Posterior vena cava (tissue), 2 donors: ENCODE data around the gene NNAT. TPM values are rescaled to one million over a fixed set of nuclear protein-coding genes. Genes with fewer than 3 reads are reported as not detected.
"Not testable (repeated sequence)": the region's sequence is repeated elsewhere in the genome, so short reads cannot be mapped to it uniquely, and the experiment has no call there.

Source experiments
- DNase-seq: peaks from one replicate; pipeline ENCODE4 v3.0.0-alpha.2; 2020; ENCODE audit warnings: low spot score
- intact Hi-C, 2 donors: fragments of 100-400 bp; cut with DNase I; formaldehyde crosslinking; loops; one replicate each; pipeline versions ENCODE4 v1.14.1 to v1.14.2; 2022 to 2023
- total RNA-seq, 2 donors: library from RNA; stranded (reverse); fragmentation: NEBNext Ultra II Directional; extraction: Animal tissue kit (Norgen Biotek cat#: 25700); gene quantifications; one replicate each; pipeline ENCODE4 v1.2.1, GENCODE V29; 2021
- donor health status: DM: yes; HTN: yes; CAD: no.
- donor health status: DM: yes; HTN: yes; CAD: no.

NNAT gene
- total RNA-seq, 2 donors from 2014 or later: 0.52 to 0.65 TPM

GRCh38 chr20:37554721-37555298 lies 33.8 kb downstream of the NNAT start:
- intact Hi-C loops: loop anchor here in 1 of 2 donors (1.0 kb wide), 1 partner anchor 34 kb away; no protein-coding TSS in a partner anchor
- DNase-seq: not testable (repeated sequence)

DNA sequence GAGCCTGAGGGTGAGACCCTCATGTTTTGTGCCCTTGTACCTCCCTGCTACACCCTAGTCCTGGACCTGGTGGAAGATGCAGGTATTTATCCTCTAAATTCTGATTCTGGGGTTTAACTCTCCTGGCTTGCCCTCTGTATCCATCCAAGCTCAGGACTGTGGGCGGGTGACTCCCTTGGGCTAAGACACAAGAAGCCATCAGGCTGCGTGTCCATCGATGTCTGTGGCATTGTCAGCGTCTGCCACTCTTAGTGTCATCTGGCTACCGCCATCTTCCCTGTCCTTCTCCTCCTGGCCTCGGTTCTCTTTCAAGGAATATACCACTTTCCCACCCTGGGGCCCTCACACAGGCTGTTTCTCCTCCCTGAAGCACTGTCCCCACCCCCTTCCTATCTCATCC lies 35.5 kb downstream of the NNAT start:
- DNase-seq: no peak

GRCh38 chr20:37558306-37558705 lies 37.3 kb downstream of the NNAT start:
- intact Hi-C loops: no loop called here
- DNase-seq: no peak

More for the DNA sequence above, 35.5 kb downstream of the NNAT start:
- intact Hi-C loops: no loop called here

- intact Hi-C loops: no loop called here
- DNase-seq: no peak
Measured at GRCh38 chr20:37558779-37559178, 37.7 kb downstream of the NNAT start.

DNA sequence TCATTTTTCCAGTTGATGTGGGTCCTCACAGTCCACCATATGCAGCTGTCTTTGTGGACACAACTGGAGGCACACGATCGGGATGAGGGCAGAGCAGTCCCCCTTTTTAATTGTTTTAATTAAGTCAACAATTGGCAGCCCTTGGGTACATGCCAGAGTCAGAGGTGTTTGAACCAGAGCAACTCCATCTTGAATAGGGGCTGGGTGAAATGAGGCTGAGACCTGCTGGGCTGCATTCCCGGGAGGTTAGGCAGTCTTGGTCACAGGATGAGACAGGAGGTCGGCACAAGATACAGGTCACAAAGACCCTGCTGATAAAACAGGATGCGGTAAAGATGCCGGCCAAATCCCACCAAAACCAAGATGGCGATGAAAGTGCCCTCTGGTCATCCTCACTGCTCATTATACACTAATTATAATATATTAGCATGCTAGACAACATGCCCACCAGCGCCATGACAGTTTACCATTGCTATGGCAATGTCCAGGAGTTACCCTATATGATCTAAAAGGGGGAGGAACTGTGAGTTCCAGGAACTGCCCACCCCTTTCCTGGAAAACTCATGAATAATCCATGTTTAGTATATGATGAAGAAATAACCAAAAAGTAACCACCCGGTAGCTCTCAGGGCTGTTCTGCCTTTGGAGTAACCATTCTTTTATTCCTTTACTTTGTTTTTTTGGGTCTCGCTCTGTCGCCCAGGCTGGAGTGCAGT lies 38.4 kb downstream of the NNAT start:
- no peak for DNase-seq
- intact Hi-C loops: loop anchor here in 1 of 2 donors (10.0 kb wide), 1 partner anchor 655 kb away; no protein-coding TSS in a partner anchor

GRCh38 chr20:37560629-37561028 lies 39.6 kb downstream of the NNAT start:
- no peak for DNase-seq
- intact Hi-C loops: loop anchor here in 1 of 2 donors (10.0 kb wide), 1 partner anchor 654 kb away; no protein-coding TSS in a partner anchor

GRCh38 chr20:37562695-37563480 lies 41.8 kb downstream of the NNAT start:
- intact Hi-C loops: loop anchor here in 1 of 2 donors (10.0 kb wide), 1 partner anchor 652 kb away; no protein-coding TSS in a partner anchor
- no peak for DNase-seq

- intact Hi-C loops: loop anchor here in 1 of 2 donors (10.0 kb wide), 1 partner anchor 651 kb away; no protein-coding TSS in a partner anchor
Measured at GRCh38 chr20:37564016-37564387, 43.0 kb downstream of the NNAT start.

DNA sequence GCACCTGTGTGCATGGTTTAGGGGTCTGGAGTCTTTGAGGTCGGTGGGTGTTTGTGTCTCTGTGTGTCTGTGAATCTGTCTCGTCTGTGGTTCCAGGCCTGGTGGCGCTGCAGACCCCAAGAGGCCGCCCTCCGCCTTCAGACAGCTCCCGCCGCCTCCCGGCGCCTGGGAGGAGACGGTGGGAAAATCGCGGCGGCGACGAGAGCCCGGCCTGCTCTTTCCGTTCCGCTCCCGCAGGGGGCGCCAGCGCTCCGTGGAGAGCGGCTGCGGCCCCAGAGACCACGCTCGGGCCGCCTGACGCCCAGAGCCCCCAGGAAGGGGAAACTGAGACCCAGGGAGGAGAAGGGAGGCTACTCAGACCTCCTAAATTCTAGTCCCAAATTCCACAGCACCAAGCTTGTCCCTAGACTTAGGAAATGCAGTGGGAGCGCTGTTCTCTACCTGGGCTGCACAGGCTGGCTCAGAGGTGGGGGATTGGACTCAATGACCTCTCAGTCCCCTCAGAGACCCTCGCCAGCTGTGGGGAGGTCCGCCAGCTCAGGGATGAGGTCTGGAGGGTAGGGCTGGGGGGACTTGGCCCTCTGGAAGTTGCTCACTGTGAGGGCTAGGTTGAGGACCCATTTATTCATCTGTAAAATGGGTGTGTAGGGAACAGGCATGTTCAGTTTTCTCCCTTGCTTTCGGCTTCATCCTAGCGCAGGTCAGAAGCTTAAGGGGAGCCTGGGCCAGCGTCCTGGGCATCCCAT lies 43.5 kb downstream of the NNAT start:
- intact Hi-C loops: loop anchor here in 1 of 2 donors (5.0 to 10.0 kb wide), 2 partner anchors 428 to 650 kb away; no protein-coding TSS in a partner anchor
- peak; percentile 88 for DNase-seq

More at GRCh38 chr20:37564016-37564387, 43.0 kb downstream of the NNAT start:
- DNase-seq: no peak

- intact Hi-C loops: loop anchor here in 1 of 2 donors (5.0 to 10.0 kb wide), 2 partner anchors 427 to 650 kb away; no protein-coding TSS in a partner anchor
- no peak for DNase-seq
Measured at GRCh38 chr20:37565134-37565811, 44.2 kb downstream of the NNAT start.

DNA sequence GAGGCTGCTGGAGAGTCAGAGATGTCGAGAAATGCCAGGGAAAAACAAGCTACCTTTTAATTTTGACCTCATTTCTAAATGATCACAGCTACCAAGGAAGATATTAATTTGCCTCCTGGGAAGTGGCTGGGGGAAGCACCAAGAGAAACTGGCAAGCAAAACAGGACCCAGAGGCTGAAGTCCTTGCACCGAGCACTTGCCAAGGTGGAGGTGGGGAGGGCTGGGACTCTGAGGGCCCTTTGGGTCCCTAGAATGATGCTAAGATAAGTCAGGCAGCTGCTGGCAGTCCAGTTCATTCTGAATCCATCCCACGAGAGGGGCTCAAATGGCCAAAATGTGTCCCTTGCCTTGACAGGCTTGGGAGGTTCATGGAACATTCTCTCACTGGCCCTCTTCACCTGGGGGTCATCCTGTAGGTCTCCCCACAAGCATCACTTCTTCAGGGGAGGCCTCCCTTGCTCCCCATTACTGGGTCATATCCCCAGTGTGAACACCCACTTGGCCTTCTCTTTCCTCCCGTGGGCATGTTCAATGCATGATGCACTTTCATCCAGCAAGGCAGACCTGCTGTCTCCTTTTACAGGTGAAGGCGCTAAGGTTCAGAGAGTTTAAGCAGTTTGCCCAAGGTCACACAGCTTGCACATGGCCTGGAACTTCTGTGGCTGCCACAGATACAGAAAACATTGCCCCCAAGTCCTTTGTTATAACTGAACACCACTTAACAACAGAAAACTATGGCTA lies 45.7 kb downstream of the NNAT start:
- no peak for DNase-seq
- intact Hi-C loops: loop anchor here in 1 of 2 donors (5.0 to 10.0 kb wide), 2 partner anchors 426 to 648 kb away; no protein-coding TSS in a partner anchor

- DNase-seq: no peak
- intact Hi-C loops: loop anchor here in 1 of 2 donors (5.0 to 10.0 kb wide), 2 partner anchors 425 to 648 kb away; no protein-coding TSS in a partner anchor
Measured at GRCh38 chr20:37567331-37567665, 46.2 kb downstream of the NNAT start.

GRCh38 chr20:37567671-37568588 lies 46.9 kb downstream of the NNAT start:
- intact Hi-C loops: loop anchor here in 1 of 2 donors (5.0 to 10.0 kb wide), 2 partner anchors 424 to 647 kb away; no protein-coding TSS in a partner anchor
- peak; percentile 26 for DNase-seq

DNA sequence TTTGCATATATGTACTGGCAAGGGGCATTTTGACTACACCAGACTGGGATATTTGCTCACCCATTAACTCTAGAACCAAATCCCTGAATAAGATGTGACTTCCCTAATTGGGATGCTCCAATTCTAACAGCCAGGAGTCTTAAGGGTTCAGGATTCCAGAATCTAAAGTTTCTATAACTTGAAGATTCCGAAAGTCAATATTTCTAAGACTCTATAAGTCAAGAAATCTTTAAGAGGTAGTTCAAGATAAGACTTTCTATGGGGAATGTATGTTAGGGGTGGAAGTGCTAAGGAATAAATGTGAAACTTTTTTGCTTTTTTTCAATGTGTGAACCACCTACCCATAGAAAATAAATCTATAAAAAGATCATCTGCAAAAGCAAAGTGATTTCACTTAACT lies 49.4 kb downstream of the NNAT start:
- intact Hi-C loops: loop anchor here in 1 of 2 donors (10.0 kb wide), 2 partner anchors 414 to 744 kb away; no protein-coding TSS in a partner anchor
- no peak for DNase-seq

- intact Hi-C loops: loop anchor here in 1 of 2 donors (10.0 kb wide), 2 partner anchors 414 to 744 kb away; no protein-coding TSS in a partner anchor
- DNase-seq: peak; percentile 31
Measured at GRCh38 chr20:37571033-37571432, 50.0 kb downstream of the NNAT start.
